ENCODE measurements around the gene CBX6.

CBX6 gene

GRCh38 chr22:38837414-38837928 is 34.5 kb downstream of the CBX6 start:
- DNase-seq = no peak

DNA sequence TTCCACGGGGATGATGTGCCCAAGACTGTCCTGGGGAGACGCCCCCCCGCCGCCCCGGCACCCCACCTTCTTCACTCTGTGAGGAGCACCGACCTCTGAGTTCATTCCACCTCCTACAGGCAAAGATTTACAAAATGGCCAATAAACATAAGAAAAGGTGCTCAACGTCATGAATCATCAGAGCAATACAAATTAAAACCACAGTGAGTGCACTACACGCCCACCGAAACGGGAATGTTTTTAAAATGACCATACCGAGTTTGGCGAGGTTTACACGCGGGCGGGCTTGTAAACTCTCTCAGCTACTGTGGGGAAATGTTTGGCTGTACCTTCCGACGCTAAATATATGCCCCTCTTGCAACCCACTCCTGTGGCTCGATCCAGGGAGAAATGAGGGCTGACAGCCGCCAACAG is 36.1 kb downstream of the CBX6 start:
- no peak for DNase-seq

DNA sequence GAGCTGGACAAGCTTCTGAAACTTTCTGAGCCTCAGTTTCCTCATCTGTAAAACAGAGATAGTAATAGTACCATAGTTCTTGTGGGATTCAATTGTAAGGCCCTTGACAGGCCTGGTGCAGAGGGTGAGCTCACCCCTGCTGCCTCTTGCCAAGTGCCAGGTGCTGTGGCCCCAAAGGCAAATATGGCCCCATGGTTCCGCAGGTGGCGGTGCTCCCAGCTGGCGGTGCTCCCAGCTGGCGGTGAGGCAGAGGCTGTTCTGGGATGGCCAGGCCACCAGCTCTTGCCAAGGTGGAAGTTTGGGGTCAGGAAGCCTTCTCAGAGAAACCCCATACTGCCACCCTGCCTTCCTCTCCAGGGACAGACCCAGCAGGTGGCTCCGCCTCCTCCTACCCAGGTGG is 37.0 kb downstream of the CBX6 start:
- DNase-seq = no peak

- no peak for DNase-seq
These were observed 37.6 kb downstream of the CBX6 start for GRCh38 chr22:38834215-38834953.

- no peak for DNase-seq
These were observed 39.0 kb downstream of the CBX6 start for GRCh38 chr22:38833061-38833460.

- peak; percentile 76 for DNase-seq
These were observed 39.7 kb downstream of the CBX6 start for GRCh38 chr22:38832005-38832978.

- no peak for DNase-seq
These were observed 40.7 kb downstream of the CBX6 start for GRCh38 chr22:38831166-38831945.

DNA sequence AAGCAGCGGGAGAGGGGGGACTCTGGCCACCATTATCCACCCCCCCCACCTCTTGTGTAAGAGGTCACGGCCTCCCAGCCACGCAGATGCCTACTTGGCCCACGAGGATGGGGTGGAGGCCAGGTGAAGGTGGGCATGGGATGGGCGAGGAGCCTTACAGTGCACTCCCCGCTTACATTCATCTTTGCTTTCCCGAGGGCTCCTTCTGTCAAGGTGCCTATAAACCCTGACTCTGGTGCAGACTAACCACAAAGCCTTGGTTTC is 41.2 kb downstream of the CBX6 start:
- DNase-seq = no peak

GRCh38 chr22:38830026-38830844 is 41.8 kb downstream of the CBX6 start:
- DNase-seq = no peak

GRCh38 chr22:38829485-38829884 is 42.5 kb downstream of the CBX6 start:
- DNase-seq = no peak

GRCh38 chr22:38828616-38829205 is 43.3 kb downstream of the CBX6 start:
- DNase-seq = no peak

DNA sequence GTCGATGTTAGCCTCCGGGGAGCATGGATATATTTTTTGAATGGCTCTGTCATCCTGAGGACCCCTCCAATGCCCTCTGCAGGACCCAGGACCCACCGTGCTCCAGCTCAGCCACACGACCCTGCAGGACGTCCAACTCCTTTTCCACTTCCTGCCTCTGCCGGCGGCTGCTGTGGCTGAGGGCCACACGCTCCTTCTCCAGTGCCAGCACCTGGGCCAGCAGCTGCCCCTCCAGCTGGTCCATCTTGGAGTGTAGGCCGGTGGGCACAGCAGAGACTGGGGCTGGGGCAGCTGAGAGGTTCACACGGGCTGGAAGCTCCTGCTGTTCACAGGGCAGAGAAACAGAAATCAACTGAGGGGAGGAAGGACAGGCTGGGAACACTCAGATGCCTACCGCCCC is 43.8 kb downstream of the CBX6 start:
- no peak for DNase-seq

GRCh38 chr22:38827510-38827909 is 44.5 kb downstream of the CBX6 start:
- no peak for DNase-seq

DNA sequence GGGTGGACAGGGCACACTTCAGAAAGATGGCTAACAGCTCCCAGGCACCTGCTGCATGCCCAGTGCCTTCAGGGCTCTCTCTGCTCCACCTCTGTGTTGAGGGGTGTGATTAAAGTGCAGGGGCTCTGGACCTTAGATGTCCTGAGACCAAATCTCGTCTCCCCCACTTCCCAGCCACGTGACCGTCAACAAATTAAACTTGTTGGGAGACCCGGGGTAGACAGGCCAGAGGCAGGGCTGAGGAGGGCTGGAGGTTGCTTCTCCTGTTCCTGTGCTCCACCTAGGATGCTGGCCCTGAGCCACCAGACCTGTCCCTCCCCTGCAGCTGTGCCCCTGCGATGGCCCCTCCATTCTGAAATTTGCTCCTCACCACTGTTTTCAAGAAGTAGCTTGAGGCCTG is 45.2 kb downstream of the CBX6 start:
- DNase-seq = no peak

GRCh38 chr22:38826386-38826785 is 45.6 kb downstream of the CBX6 start:
- DNase-seq = no peak

DNA sequence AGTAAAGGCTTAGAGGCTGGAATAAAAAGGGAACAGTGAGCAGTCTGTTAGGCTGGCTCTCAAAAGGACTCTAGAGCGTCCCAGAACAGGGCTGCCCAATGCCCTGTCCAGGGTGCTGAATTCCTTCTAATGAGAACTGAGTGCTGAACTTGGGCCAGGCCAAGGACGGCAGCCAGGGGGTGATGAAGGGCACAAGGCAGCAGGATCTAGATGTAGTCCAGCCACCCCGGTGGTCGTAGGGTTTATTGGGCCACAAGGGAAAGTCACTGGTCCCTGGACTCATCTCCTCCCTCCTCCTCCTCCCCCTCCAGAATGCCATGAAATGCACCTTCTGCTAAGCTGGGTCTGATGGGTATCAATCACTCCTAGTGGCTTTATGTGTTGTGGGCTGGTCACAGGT is 47.4 kb downstream of the CBX6 start:
- DNase-seq = no peak

GRCh38 chr22:38823637-38824036 is 48.4 kb downstream of the CBX6 start:
- DNase-seq = no peak

DNA sequence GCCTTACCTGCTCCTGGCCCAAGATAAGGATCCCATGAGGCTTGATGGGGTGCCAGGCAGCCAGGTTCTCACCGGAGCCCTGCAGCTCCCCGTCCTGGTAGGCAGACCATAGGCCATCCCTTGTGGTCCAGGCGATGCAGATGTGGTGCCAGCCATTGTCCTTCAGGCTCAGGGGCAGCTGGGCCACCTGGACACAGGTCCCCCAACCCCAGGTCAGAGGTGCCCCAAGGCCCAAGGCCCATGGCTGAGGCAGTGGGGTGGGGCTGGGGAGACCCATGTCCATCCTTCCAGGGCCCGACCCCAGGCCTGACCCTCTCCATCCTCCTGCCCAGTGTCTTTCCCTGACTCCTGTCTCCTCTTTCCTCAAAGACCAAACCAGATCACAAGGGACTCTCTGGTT is 48.9 kb downstream of the CBX6 start:
- no peak for DNase-seq

- no peak for DNase-seq
These were observed 52.0 kb downstream of the CBX6 start for GRCh38 chr22:38820020-38820419.

- no peak for DNase-seq
These were observed 52.6 kb downstream of the CBX6 start for GRCh38 chr22:38819387-38819940.

DNA sequence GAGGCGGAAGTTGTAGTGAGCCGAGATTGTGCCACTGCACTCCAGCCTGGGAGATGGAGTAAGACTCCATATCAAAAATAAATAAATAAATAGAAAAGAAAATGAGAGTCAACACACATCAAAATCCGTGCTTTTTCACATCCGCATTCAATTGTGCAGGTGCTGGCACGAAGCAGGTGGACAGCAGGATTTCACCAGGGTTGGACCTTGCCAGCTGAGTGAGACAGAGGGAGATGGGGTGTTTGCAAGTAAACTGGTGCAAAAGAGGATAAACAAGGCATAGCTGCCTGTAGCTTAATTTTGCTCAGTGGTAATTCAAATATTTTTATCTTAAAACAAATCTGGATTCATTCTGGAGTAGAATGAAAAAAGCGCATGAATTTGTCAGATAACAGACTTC is 54.8 kb downstream of the CBX6 start:
- DNase-seq = no peak

DNA sequence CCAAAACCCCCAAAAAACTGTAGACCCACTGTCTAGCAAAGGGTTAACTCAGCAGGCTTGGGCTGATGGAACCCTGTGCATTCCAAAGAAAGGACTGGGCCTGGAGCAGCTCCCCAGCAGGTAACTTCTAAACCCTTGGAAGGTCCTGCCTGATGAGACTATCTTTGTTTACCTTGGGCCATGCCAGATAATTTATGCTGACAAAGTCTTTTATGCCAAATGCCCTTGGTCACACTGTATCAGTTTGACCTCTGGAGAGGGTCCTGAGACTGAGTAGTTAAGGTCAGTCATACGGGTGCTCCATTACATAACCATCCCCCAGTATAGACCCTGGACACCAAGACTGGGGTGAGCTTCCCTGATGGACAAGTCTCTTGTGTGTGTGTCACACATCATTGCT is 56.2 kb downstream of the CBX6 start:
- DNase-seq = no peak
